Thoracic aorta (tissue), 2 donors: ENCODE results near the gene CMTM2. TPM values are rescaled to one million over a fixed set of nuclear protein-coding genes. Genes with fewer than 3 reads are reported as not detected.

Experiments
- ATAC-seq: fragments of 150-250 bp; one replicate; pipeline ENCODE4 v1.8.0; 2017; ENCODE audit warnings: low read depth; ENCODE audit not compliant: insufficient number of reproducible peaks, low FRiP score
- DNase-seq: peaks from one replicate; pipeline ENCODE4 v3.0.0-alpha.2; 2020; ENCODE audit warnings: low spot score
- H3K27ac ChIP-seq, 2 donors: fragments of 200-600 bp; sonication (generic); 1 replicate in 1 of 2; 2 replicates in 1 of 2; pipeline ENCODE4 v1.5.1; 2016; ENCODE audit warnings: mild to moderate bottlenecking in 2 of 2, moderate library complexity in 2 of 2
- H3K27me3 ChIP-seq: fragments of 200-600 bp; sonication (generic); replicated peaks from 2 replicates; pipeline ENCODE4 v1.6.0; 2016; ENCODE audit warnings: mild to moderate bottlenecking; ENCODE audit not compliant: insufficient read depth
- H3K36me3 ChIP-seq: fragments of 200-600 bp; sonication (generic); one replicate; pipeline ENCODE4 v1.5.1; 2016
- H3K4me1 ChIP-seq, 2 donors: fragments of 200-600 bp; sonication (generic); 1 replicate in 1 of 2; 2 replicates in 1 of 2; pipeline versions ENCODE4 v1.5.1 to v1.6.0; 2016; ENCODE audit warnings: low read depth in 2 of 2, mild to moderate bottlenecking in 1 of 2; ENCODE audit not compliant: control insufficient read depth in 1 of 2
- H3K4me3 ChIP-seq: fragments of 200-600 bp; sonication (generic); 2 replicates; pipeline ENCODE4 v1.5.1; 2016; ENCODE audit warnings: mild to moderate bottlenecking
- H3K9me3 ChIP-seq: fragments of 200-600 bp; sonication (generic); 2 replicates; pipeline ENCODE4 v1.5.1; 2016
- CTCF ChIP-seq: fragments of 200-600 bp; sonication (generic); IDR thresholded peaks from one replicate; pipeline ENCODE4 v1.5.1; 2019; ENCODE audit warnings: antibody characterized with exemption
- total RNA-seq, 2 donors: library from RNA; depleted of rRNA; stranded (reverse); fragments of >200 nt; gene quantifications; one replicate each; pipeline versions ENCODE4 v1.1.0 to v1.2.3, GENCODE V29; 2016

Gene CMTM2
- total RNA-seq, 2 donors from 2014 or later = 1.7 TPM; not detected in 1

GRCh38 chr16:66604376-66605176 lies 25.3 kb downstream of the CMTM2 start, which contains the start of gene CMTM3:
Gene CMTM3 (plus strand): TSS chr16:66604704. CDS start chr16:66604806, 102 bp downstream.
- no peak for DNase-seq
- Histone ChIP-seq H3K27me3 (no peaks in the 10 kb centered on the region), H3K36me3 (peaks cover 2% of the 10 kb centered on the region), H3K4me1 (peaks cover 9 to 25% of the 10 kb centered on the region in 2 donors), H3K27ac (peak within 1 kb of the TSS; percentile 80 to 83), H3K4me3 (peak within 1 kb of the TSS; percentile 90), H3K9me3 (no peaks in the 10 kb centered on the region)
- ATAC-seq = no peak
- TF ChIP-seq CTCF = peak; percentile 82

- peak overlapping the region; percentile 90 for H3K4me3 ChIP-seq
- no peak for DNase-seq
- ATAC-seq = peak; percentile 37
- TF ChIP-seq CTCF = no peak
- peak overlapping the region; percentile 80 to 83 for H3K27ac ChIP-seq
- no peaks in the 10 kb centered on the region for H3K9me3 ChIP-seq
- H3K36me3 ChIP-seq = peaks cover 10% of the 10 kb centered on the region
- H3K27me3 ChIP-seq = no peaks in the 10 kb centered on the region
- peaks cover 9 to 25% of the 10 kb centered on the region in 2 donors for H3K4me1 ChIP-seq
Measured at GRCh38 chr16:66605177-66605978, 26.1 kb downstream of the CMTM2 start.

GRCh38 chr16:66605979-66606751 lies 26.9 kb downstream of the CMTM2 start:
- H3K27ac ChIP-seq = peak overlapping the region; percentile 80 to 83
- H3K27me3 ChIP-seq = no peaks in the 10 kb centered on the region
- DNase-seq = no peak
- H3K4me3 ChIP-seq = peak overlapping the region; percentile 90
- peaks cover 12% of the 10 kb centered on the region for H3K36me3 ChIP-seq
- H3K4me1 ChIP-seq = peaks cover 9 to 25% of the 10 kb centered on the region in 2 donors
- no peak for ATAC-seq
- no peaks in the 10 kb centered on the region for H3K9me3 ChIP-seq
- no peak for TF ChIP-seq CTCF

GRCh38 chr16:66608241-66609138 lies 29.2 kb downstream of the CMTM2 start:
- no peaks in the 10 kb centered on the region for H3K27me3 ChIP-seq
- no peak overlapping the region for H3K27ac ChIP-seq
- DNase-seq (peak; percentile 51), ATAC-seq (peak; percentile 57)
- no peaks in the 10 kb centered on the region for H3K9me3 ChIP-seq
- H3K4me1 ChIP-seq = peaks cover 9 to 25% of the 10 kb centered on the region in 2 donors
- peak; percentile 91 for TF ChIP-seq CTCF
- H3K36me3 ChIP-seq = peaks cover 14% of the 10 kb centered on the region
- H3K4me3 ChIP-seq = no peak overlapping the region
